GM12878 (cell line): ENCODE data around the gene ARHGAP6. TPM values are rescaled to one million over a fixed set of nuclear protein-coding genes. Genes with fewer than 3 reads are reported as not detected.

Experiments used
- ATAC-seq: fragments of 200-7000 bp; cut with Tn5 transposase; 3 replicates; pipeline ENCODE4 v1.9.1; 2020; ENCODE audit warnings: mild to moderate bottlenecking, moderate library complexity
- BruUV-seq: library from RNA; stranded (reverse); fragments of 400-500 nt; replicated peaks from 2 replicates; lab custom pipeline; 2021; lab: Mats Ljungman, UMichigan
- CTCF ChIA-PET: fragments of 300-600 bp; sonication (Branson Sonifier 250); formaldehyde crosslinking; extraction: SDS; loops from one replicate; lab custom pipeline; 2021; ENCODE audit warnings: inconsistent platforms; lab: Yijun Ruan, JAX
- POLR2A ChIA-PET: fragments of 350-600 bp; formaldehyde crosslinking; extraction: SDS; loops from one replicate; lab custom pipeline; 2021; ENCODE audit warnings: inconsistent platforms; lab: Charles Lee
- RAD21 ChIA-PET: fragments of 300-600 bp; sonication (Branson Sonifier 250); formaldehyde crosslinking; loops from one replicate; lab custom pipeline; 2023; ENCODE audit warnings: antibody characterized with exemption; ENCODE audit not compliant: unreplicated experiment; lab: Charles Lee
- SMC1A ChIA-PET: fragments of 300-600 bp; sonication (Branson Sonifier 250); formaldehyde crosslinking; loops from one replicate; lab custom pipeline; 2023; ENCODE audit not compliant: unreplicated experiment, uncharacterized antibody; lab: Charles Lee
- DNase-seq: peaks from one replicate; pipeline ENCODE4 v3.0.0-alpha.2; 2011; ENCODE audit warnings: low read depth, low spot score
- FAIRE-seq: peaks from 3 replicates; lab custom pipeline; 2011; peaks lifted over from hg19 to GRCh38; lab: Jason Lieb, UNC
- H2AFZ ChIP-seq: 2 replicates; pipeline ENCODE4 v1.6.0; 2011; ENCODE audit warnings: low read depth, low read length, control low read depth; ENCODE audit not compliant: control insufficient read depth
- H3K27ac ChIP-seq: 2 replicates; pipeline ENCODE4 v1.5.1; 2011; ENCODE audit warnings: control low read depth; ENCODE audit not compliant: control insufficient read depth, insufficient read depth
- H3K27me3 ChIP-seq, 2 experiments: replicated peaks in 1 of 2; 2 replicates each; pipeline versions ENCODE4 v1.6.0 to v1.6.1; 2011; ENCODE audit warnings: low read length in 1 of 2; ENCODE audit not compliant: control insufficient read depth in 2 of 2, insufficient read depth in 2 of 2
- H3K36me3 ChIP-seq, 2 experiments: 2 replicates each; pipeline ENCODE4 v1.5.1; 2011; ENCODE audit warnings: low read length in 1 of 2; ENCODE audit not compliant: control insufficient read depth in 2 of 2, insufficient read depth in 2 of 2
- H3K4me1 ChIP-seq: 2 replicates; pipeline ENCODE4 v1.6.1; 2011; ENCODE audit warnings: mild to moderate bottlenecking, low read length, moderate library complexity, mixed read lengths; ENCODE audit not compliant: control insufficient read depth, insufficient read depth
- H3K4me2 ChIP-seq: 2 replicates; pipeline ENCODE4 v1.6.0; 2011; ENCODE audit warnings: control low read depth; ENCODE audit not compliant: control insufficient read depth, insufficient read depth
- H3K4me3 ChIP-seq: fragments of 200-600 bp; sonication (generic); 2 replicates; pipeline ENCODE4 v1.5.1; 2016
- H3K79me2 ChIP-seq: 2 replicates; pipeline ENCODE4 v1.6.0; 2011; ENCODE audit warnings: low read length; ENCODE audit not compliant: control insufficient read depth, insufficient read depth
- H3K9ac ChIP-seq: 2 replicates; pipeline ENCODE4 v1.8.0; 2011; ENCODE audit warnings: low read length, control low read depth, mixed read lengths; ENCODE audit not compliant: control insufficient read depth, insufficient read depth
- H3K9me3 ChIP-seq: replicated peaks from 3 replicates; pipeline ENCODE4 v1.5.1; 2011; ENCODE audit warnings: mild to moderate bottlenecking, low read length; ENCODE audit not compliant: control insufficient read depth, insufficient read depth
- H4K20me1 ChIP-seq: 2 replicates; pipeline ENCODE4 v1.6.0; 2011; ENCODE audit not compliant: control insufficient read depth, insufficient read depth
- ATF7 ChIP-seq: fragments of 450-650 bp; IDR thresholded peaks from 2 replicates; pipeline ENCODE4 v1.6.1; 2016; ENCODE audit warnings: low read depth, mild to moderate bottlenecking
- BRCA1 ChIP-seq: IDR thresholded peaks from 2 replicates; pipeline ENCODE4 v1.6.1; 2011; ENCODE audit warnings: low read depth, low read length, improper control_type of control experiment
- EP300 ChIP-seq, 2 experiments: fragments of 150-350 bp in 1 of 2; IDR thresholded peaks; 2 replicates each; pipeline ENCODE4 v1.6.1; 2011 to 2012; ENCODE audit warnings: low read depth in 2 of 2, low read length in 2 of 2, borderline replicate concordance in 1 of 2, improper control_type of control experiment in 1 of 2, inconsistent platforms in 1 of 2; ENCODE audit not compliant: control insufficient read depth in 1 of 2
- IRF3 ChIP-seq: fragments of 450-650 bp; IDR thresholded peaks from 2 replicates; pipeline ENCODE4 v1.6.1; 2014; ENCODE audit warnings: mild to moderate bottlenecking
- LARP7 ChIP-seq: fragments of 450-650 bp; IDR thresholded peaks from 2 replicates; pipeline ENCODE4 v1.6.1; 2017; ENCODE audit warnings: mild to moderate bottlenecking
- MLLT1 ChIP-seq: fragments of 450-650 bp; IDR thresholded peaks from 2 replicates; pipeline ENCODE4 v1.6.1; 2016; ENCODE audit warnings: mild to moderate bottlenecking
- MTA2 ChIP-seq: fragments of 450-650 bp; IDR thresholded peaks from 2 replicates; pipeline ENCODE4 v1.6.1; 2016; ENCODE audit warnings: low read depth, mild to moderate bottlenecking, moderate library complexity
- NBN ChIP-seq: fragments of 450-650 bp; IDR thresholded peaks from 2 replicates; pipeline ENCODE4 v1.6.1; 2016
- NFYA ChIP-seq: IDR thresholded peaks from 2 replicates; pipeline ENCODE4 v1.6.1; 2011; ENCODE audit warnings: low read depth, mild to moderate bottlenecking, low read length, improper control_type of control experiment, borderline replicate concordance
- PBX3 ChIP-seq: IDR thresholded peaks from 2 replicates; pipeline ENCODE4 v1.6.1; 2011; ENCODE audit warnings: mild to moderate bottlenecking, low read depth, low read length, moderate library complexity; ENCODE audit not compliant: insufficient replicate concordance
- RELA ChIP-seq: fragments of 450-650 bp; IDR thresholded peaks from 2 replicates; pipeline ENCODE4 v1.8.0; 2014; ENCODE audit warnings: borderline replicate concordance; ENCODE audit not compliant: partially characterized antibody
- REST ChIP-seq: IDR thresholded peaks from 2 replicates; pipeline ENCODE4 v1.6.1; 2012; ENCODE audit warnings: mild to moderate bottlenecking, low read depth, low read length
- STAT3 ChIP-seq: IDR thresholded peaks from 2 replicates; pipeline ENCODE4 v1.6.1; 2011; ENCODE audit warnings: low read depth, low read length, improper control_type of control experiment
- USF2 ChIP-seq: IDR thresholded peaks from 2 replicates; pipeline ENCODE4 v1.6.1; 2011; ENCODE audit warnings: low read depth, low read length, improper control_type of control experiment, borderline replicate concordance
- whole genome bisulfite sequencing: methylation state at CpG from one replicate; pipeline ENCODE4 v1.1.6; 2016; ENCODE audit warnings: low lambda C conversion rate; ENCODE audit not compliant: insufficient replicate concordance, insufficient coverage; ENCODE audit errors: missing lambda C conversion rate; 5-methylcytosine and 5-hydroxymethylcytosine counted together
- in situ Hi-C: fragments of 300-500 bp; cut with MboI; formaldehyde crosslinking; loops from 9 replicates; pipeline ENCODE4 v1.14.3; 2018; ENCODE audit warnings: mixed read lengths
- intact Hi-C: fragments of 100-400 bp; cut with micrococcal nuclease; formaldehyde crosslinking; loops from one replicate; pipeline ENCODE4 v1.14.2; 2022; ENCODE audit not compliant: unreplicated experiment
- polyA plus RNA-seq, 11 experiments: library from polyadenylated mRNA; depleted of rRNA in 4 of 11; unstranded in 6 of 11; stranded (reverse) in 5 of 11; fragments of >200 nt; fragmentation: Nextera tagmentation in 4 of 11; fragmentation: Illumina TruSeq in 1 of 11; extraction: Ambion mirVana in 4 of 11; extraction: Trizol in 1 of 11; gene quantifications; 1 replicate in 1 of 11; 2 replicates in 10 of 11; pipeline versions ENCODE4 v1.2.1 to v1.2.3, GENCODE V29; 2011 to 2016; ENCODE audit warnings: inconsistent platforms in 2 of 11, missing spikeins in 2 of 11, low read depth in 1 of 11
- total RNA-seq, 4 experiments: library from RNA; depleted of rRNA in 3 of 4; stranded (reverse); fragments of >200 nt in 3 of 4; fragmentation: Illumina TruSeq in 1 of 4; extraction: Trizol in 1 of 4; gene quantifications; 2 replicates each; pipeline versions ENCODE4 v1.2.1 to v1.2.3, GENCODE V29; 2013 to 2021
- TF ChIP-seq, protein P1 (sequence below): IDR thresholded peaks from 2 replicates; pipeline ENCODE4 v1.6.1; 2011; ENCODE audit warnings: borderline replicate concordance, low read depth, mild to moderate bottlenecking, moderate library complexity, mixed read lengths, low read length; ENCODE audit not compliant: insufficient read depth; ENCODE audit errors: extremely low read length

Gene ARHGAP6
- total and polyA plus RNA-seq, 10 of the 15 experiments (the other 5 are each of a cell fraction or from before 2014, with no cell fraction given): 0.20 to 1.8 (median 0.76) TPM

DNA sequence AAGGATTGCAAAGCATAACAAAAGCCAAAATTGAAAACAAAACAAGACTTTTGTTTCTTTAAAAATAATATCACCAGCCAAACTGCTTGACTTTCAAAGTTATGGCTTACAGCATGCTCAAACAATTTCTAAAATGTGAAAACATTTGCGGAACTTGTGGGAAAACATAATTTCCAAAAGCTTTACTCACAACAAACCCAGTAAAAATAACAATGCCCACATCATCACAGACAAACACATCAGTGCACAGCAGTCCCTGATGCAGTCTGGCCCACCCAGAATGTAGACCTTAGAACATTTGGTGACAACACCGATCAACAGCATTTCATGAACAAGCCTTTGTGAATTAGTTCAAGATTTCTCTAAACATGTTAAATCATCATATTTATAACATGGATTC lies 98.9 kb downstream of the ARHGAP6 start:
- H4K20me1 ChIP-seq: no peaks in the 10 kb centered on the region
- in situ Hi-C loops: no loop called here
- SMC1A ChIA-PET: no interaction called here
- no peak for TF ChIP-seq MTA2
- TF ChIP-seq MLLT1: no peak
- no peak for TF ChIP-seq NBN
- no peak for TF ChIP-seq EP300 (IDR thresholded peaks at IDR 0.05; ENCODE audit: borderline replicate concordance in 1 of 2, control insufficient read depth in 1 of 2, low read depth in 2 of 2, low read length in 2 of 2)
- TF ChIP-seq, protein P1, sequence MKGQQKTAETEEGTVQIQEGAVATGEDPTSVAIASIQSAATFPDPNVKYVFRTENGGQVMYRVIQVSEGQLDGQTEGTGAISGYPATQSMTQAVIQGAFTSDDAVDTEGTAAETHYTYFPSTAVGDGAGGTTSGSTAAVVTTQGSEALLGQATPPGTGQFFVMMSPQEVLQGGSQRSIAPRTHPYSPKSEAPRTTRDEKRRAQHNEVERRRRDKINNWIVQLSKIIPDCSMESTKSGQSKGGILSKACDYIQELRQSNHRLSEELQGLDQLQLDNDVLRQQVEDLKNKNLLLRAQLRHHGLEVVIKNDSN: no peak
- TF ChIP-seq RELA: no peak
- no peak for TF ChIP-seq NFYA
- no peak for TF ChIP-seq ATF7
- no peak for TF ChIP-seq IRF3
- TF ChIP-seq USF2: no peak
- TF ChIP-seq STAT3: no peak
- TF ChIP-seq PBX3: no peak
- TF ChIP-seq REST: no peak
- TF ChIP-seq LARP7: no peak
- no peak for TF ChIP-seq BRCA1

More for the DNA sequence above, 98.9 kb downstream of the ARHGAP6 start:
- WGBS: 100% methylated on average over 2 of the region's 2 CpGs
- Histone ChIP-seq H3K27ac (no peak overlapping the region), H3K27me3 (no peaks in the 10 kb centered on the region), H3K79me2 (no peaks in the 10 kb centered on the region), H3K36me3 (no peaks in the 10 kb centered on the region), H3K9me3 (no peaks in the 10 kb centered on the region), H3K4me3 (no peak overlapping the region), H2AFZ (no peak overlapping the region), H3K4me2 (no peak overlapping the region), H3K4me1 (no peaks in the 10 kb centered on the region), H3K9ac (no peak overlapping the region)
- ChIA-PET POLR2A (no interaction called here), CTCF (interaction anchor here (1.1 kb wide), 1 partner anchor 18 kb away, joined by 3 read pairs; no protein-coding TSS in a partner anchor), RAD21 (no interaction called here)
- BruUV-seq: no TSS peak
- FAIRE-seq: no peak
- intact Hi-C loops: no loop called here
- no peak for ATAC-seq
- DNase-seq: no peak
